GM13976 (cell line): Measurements from ENCODE around the gene MPO.

Source experiments
- DNase-seq: peaks from one replicate; pipeline ENCODE4 v3.0.0; 2012; ENCODE audit warnings: low spot score
- in situ Hi-C: fragments of 300-500 bp; cut with MboI; formaldehyde crosslinking; loops from one replicate; pipeline ENCODE4 v1.12.0; 2022; ENCODE audit warnings: low sequenced_read_pairs, mixed read lengths, inconsistent platforms; ENCODE audit not compliant: unreplicated experiment
- TF ChIP-seq, protein P1 (sequence below): IDR thresholded peaks from 2 replicates; pipeline ENCODE4 v1.5.1; 2012; ENCODE audit warnings: borderline replicate concordance, mild to moderate bottlenecking; ENCODE audit not compliant: insufficient read depth; ENCODE audit errors: extremely low read depth, missing control alignments, control extremely low read depth

MPO gene

DNA sequence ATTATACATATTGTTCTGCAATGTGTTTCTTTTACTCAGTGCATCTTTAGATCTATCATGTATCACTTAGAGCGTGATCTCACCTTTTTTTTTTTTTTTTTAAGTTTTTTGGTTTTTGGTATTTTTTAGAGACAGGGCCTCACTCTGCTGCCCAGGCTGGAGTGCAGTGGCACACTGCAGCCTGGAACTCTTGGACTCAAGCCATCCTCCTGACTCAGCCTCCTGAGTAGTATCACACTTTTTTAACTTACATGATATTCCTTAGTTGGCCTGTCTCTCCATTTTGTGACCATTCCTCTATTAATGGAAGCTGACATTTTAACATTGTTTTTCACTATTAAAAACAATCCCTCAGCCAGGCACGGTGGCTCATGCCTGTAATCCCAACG, 4.7 kb upstream of the MPO start:
- in situ Hi-C loops = no loop called here
- TF ChIP-seq, protein P1, sequence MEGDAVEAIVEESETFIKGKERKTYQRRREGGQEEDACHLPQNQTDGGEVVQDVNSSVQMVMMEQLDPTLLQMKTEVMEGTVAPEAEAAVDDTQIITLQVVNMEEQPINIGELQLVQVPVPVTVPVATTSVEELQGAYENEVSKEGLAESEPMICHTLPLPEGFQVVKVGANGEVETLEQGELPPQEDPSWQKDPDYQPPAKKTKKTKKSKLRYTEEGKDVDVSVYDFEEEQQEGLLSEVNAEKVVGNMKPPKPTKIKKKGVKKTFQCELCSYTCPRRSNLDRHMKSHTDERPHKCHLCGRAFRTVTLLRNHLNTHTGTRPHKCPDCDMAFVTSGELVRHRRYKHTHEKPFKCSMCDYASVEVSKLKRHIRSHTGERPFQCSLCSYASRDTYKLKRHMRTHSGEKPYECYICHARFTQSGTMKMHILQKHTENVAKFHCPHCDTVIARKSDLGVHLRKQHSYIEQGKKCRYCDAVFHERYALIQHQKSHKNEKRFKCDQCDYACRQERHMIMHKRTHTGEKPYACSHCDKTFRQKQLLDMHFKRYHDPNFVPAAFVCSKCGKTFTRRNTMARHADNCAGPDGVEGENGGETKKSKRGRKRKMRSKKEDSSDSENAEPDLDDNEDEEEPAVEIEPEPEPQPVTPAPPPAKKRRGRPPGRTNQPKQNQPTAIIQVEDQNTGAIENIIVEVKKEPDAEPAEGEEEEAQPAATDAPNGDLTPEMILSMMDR = no peak
- DNase-seq = no peak

DNA sequence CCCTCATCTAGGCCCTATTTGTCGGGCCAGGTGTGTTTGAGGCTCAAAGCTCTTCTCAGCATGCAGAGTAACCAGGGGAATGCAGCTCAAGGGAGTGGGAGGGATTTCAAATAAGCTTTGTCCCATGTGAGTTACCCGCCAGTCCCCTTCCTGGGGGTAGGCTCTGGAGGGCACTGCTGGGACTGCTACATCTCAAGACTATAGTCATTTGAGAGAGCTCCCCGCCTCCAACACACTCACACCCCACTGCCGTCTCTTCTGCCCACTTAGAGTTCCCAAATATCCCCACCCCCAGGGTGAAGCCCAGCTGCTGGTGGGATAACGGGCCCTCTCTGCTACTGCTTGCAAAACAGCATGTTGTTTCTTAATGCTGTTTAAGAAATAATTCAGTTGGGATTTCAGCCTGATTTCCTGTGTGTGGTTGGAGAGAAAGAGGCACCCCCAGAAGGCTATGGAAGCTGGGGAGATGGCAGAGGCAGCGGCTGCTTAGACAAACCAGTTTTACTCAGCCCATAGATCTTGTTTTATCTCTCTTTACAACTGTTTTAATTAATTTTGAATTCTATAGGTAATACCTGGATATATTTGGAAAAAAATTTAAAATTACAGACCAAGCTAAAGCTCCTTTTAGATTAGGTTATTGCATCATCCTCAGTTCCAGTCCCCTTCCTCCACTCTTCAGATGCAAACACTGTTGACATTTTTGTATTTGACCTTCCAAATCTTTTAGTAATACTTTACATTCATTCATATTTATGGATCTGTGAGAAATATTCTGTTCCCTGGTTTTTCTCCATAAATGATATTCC, 4.1 kb upstream of the MPO start:
- DNase-seq = no peak
- in situ Hi-C loops = no loop called here
- TF ChIP-seq, protein P1 = no peak

DNA sequence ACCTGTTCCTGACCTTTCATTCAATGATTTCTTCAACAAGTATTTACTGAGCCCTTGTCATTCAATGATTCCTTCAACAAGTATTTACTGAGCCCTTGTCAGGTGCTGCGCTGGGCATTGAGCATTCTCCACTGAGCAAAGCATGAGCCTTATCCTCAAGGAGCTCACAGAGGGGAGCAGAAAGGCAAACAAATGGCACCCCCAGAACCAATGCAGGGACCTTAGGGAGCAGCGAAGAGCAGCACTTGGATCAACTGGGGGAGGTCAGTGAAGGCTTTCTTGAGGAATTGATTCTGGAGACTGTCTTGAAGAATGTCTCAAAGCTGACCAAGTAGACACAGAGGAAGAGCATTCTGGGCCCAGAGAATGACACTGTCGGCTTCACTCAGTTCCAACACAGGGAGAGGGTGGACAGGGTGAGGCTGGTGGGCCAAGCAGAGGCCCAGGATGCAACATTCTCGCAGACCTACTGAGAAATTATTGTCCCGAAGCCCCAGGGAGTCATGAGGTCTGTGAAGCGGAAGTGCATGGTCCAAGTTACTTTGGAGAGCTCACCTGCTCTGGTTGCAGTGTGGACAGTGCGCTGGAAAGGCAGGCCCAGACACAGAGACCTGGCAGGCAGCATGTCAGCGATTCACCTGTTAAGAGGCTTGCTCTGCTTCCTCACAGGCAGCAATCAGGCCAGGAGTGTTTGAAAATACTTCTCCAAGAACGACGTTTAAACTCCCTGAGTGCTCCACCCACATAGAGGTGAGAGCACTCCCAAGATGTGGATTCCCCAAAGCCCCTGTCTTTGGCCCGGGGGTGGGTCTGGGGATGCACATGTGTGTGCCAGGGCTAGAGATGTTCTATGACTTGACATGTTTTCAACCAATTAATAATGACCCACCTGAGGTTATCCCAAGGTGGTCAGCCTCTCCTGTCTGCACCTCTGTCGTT, 3.2 kb upstream of the MPO start:
- TF ChIP-seq, protein P1 = no peak
- in situ Hi-C loops = no loop called here
- DNase-seq = no peak

DNA sequence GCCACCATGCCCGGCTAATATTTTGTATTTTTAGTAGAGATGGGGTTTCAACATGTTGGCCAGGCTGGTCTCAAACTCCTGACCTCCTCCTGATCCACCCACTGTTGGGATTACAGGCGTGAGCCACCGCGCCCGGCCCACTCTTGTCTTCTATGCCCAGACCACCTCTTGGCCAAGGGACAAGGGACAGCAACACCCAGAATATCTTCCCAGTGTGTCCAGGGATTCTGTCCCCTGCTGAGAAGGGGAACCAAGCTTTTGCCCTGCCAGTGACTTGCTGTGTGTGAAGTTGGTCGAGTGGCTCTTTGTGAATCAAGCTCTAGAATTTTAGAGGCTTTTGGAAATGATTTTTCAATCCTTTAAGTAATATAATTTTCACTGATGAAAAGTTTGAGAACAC, 1.7 kb upstream of the MPO start:
- DNase-seq = no peak
- in situ Hi-C loops = no loop called here
- TF ChIP-seq, protein P1 = no peak

DNA sequence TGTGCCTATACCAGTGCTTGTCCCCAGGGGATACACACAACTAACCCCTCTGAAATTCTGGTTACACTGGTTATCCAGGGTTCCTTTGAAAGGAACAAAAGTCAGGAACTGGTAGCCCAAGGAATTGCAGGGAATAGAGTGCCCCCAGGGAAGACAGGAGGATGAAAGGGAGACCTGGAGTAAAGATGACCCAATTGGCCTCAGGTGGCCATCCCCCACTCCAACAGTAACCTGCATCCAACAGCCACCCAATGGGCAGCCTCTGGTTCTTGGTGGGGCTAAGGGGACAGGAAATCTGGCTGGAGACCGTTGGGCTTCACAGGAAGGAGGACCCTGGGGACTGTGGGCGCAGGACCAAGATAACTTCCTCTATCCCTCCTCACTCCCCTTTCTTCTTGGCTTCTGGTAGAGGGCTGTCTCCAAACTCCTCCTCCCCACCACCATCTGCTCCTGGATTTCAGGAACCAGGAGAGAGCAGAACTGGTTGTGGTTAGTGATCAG, 826 bp upstream of the MPO start:
- in situ Hi-C loops = no loop called here
- no peak for DNase-seq
- TF ChIP-seq, protein P1 = no peak

DNA sequence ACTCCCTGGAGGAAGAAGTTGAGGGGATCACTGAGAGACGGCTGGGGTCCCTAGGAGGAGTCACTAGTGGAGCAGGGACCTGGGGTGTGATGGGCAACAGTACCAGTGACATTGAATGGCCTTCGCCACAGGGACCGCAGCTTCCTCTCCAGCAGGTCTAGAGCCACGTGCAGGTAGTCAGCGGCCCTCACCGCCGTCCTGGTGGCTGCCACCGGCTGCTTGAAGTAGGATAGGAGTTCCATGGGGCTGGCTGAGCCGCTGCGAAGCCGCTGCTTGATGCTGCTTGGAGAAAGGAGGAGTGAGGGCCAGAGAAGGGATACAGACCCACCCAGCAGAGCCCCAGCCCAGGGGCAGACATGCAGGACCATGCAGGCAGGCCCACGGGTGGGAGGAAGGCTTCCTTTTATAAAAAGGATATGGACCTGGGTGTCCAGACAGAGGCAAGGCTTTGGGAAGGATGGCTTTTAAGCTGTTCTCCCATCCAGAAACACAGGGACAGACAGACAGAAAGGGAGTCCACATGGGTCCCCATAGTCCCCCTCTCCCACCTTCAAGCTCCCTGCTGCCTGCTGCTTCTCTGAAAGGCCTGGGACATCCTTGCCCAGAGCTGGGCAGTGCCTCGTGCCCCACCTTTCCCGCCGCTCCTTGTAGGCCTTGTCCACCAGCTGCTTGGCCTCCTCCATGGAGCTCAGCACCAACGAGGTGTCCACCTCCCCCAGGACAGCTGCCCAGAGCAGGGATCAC, 827 bp downstream of the MPO start:
- peak; percentile 33 for DNase-seq
- in situ Hi-C loops = no loop called here
- TF ChIP-seq, protein P1 = no peak
